ENCODE results near the gene PTMS.

PTMS gene

DNA sequence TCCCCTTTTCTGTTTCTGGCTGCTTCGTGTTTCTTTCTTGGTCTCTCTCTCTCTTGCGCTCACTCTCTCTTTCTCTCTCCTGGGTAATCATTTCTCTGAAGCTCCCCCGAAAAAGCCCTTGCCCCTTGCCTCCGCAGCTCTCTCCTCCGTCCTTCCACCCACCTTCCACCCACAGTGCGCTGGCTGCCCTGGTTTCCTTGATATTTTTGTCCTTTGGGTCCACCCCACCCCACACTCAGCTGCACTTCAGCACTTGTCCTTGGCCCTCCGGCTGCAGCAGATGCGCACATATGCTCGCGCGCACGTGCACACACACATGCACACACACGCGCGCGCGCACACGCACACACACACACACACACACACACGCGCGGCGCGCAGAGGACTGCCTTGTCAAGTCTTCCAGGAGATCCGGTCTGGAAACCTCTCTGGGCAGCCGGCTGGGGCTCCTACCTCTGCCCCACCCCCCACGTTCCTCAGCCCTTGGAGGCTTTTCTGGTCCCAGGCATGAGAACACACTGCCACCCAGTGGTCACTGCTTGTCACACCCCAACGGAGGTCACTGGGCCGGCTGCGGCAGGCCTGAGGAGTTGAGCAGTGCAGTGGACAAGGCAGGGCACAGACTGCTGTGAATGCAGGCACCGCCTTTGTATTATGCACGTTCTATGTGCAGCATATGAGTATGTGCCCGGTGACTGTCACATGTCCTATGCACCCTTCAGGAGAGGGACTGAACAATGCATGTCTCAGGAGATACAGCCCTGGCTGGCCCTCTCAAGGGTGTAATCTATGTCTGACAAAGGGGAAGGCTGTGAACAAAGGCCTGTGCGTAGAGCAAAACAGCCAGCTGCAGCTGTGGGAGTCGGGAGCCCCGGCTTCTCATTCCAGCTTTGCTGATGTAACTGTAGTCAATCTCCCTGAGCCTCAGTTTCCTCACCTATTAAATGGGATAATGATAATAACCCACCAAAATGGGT lies 12.7 kb downstream of the PTMS start:
- TF ChIP-seq, protein P1, sequence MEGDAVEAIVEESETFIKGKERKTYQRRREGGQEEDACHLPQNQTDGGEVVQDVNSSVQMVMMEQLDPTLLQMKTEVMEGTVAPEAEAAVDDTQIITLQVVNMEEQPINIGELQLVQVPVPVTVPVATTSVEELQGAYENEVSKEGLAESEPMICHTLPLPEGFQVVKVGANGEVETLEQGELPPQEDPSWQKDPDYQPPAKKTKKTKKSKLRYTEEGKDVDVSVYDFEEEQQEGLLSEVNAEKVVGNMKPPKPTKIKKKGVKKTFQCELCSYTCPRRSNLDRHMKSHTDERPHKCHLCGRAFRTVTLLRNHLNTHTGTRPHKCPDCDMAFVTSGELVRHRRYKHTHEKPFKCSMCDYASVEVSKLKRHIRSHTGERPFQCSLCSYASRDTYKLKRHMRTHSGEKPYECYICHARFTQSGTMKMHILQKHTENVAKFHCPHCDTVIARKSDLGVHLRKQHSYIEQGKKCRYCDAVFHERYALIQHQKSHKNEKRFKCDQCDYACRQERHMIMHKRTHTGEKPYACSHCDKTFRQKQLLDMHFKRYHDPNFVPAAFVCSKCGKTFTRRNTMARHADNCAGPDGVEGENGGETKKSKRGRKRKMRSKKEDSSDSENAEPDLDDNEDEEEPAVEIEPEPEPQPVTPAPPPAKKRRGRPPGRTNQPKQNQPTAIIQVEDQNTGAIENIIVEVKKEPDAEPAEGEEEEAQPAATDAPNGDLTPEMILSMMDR (IDR thresholded peaks at IDR 0.05; ENCODE audit: low read depth, low read length, missing control alignments): peak; percentile 91
- peak; percentile 57 for DNase-seq (ENCODE audit: low read depth)
- H3K4me3 ChIP-seq (ENCODE audit: low read depth, low read length): peak overlapping the region; percentile 47

DNA sequence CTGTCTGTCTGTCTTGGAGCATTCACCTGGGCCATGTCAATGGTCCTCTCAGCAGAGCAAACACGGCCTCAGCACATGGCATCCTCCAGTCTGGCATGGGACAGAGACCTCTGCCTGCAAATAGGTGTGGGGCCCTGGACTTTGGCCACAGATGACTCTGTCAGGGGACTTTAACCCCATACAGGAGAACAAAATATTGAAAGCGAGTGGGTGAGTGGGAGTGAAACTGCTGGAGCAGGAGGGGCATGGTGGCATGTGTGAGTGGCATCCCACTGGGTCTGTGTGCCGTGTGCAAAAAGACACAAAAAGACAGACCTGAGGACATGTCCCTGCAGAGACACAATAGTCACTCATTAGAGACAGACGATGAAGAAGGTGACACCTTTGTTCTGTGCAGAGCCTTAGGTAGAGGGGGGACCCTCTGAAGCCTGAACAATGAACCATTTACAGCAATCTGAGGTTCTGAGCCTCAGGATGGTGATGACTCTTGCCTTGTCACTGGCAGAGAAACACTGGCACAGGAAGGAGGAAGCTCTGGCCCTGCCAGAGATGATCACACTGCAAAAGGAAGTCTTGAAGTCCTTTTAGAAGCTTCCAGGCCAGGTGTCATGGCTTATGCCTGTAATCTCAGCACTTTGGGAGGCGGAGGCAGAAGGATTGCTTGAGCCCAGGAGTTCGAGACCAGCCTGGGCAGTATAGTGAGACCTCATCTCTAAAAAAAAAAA lies 13.7 kb downstream of the PTMS start:
- TF ChIP-seq, protein P1 (IDR thresholded peaks at IDR 0.05; ENCODE audit: low read depth, low read length, missing control alignments): no peak
- no peak for DNase-seq (ENCODE audit: low read depth)
- H3K4me3 ChIP-seq (ENCODE audit: low read depth, low read length): no peak overlapping the region

DNA sequence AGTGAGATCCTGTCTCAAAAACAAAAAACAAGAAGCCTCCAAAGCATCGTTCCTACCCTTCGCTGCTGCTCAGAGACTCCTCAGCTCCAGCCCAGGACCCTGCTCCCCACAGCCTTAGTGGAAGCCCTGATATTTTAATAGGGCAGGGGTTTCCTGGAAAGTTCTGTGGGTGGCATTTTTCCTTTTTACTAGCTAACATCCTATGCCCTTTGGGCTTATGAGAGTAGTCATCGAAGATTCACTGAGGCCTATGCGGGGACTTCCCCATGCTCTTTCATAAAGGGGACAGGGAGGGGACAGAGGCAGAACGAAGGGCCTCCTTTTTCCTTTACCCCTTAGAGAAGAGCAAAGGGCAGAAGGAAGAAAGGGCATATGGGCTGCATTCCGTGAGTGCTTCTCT lies 14.4 kb downstream of the PTMS start:
- DNase-seq (ENCODE audit: low read depth): no peak
- TF ChIP-seq, protein P1 (IDR thresholded peaks at IDR 0.05; ENCODE audit: low read depth, low read length, missing control alignments): no peak
- no peak overlapping the region for H3K4me3 ChIP-seq (ENCODE audit: low read depth, low read length)

DNA sequence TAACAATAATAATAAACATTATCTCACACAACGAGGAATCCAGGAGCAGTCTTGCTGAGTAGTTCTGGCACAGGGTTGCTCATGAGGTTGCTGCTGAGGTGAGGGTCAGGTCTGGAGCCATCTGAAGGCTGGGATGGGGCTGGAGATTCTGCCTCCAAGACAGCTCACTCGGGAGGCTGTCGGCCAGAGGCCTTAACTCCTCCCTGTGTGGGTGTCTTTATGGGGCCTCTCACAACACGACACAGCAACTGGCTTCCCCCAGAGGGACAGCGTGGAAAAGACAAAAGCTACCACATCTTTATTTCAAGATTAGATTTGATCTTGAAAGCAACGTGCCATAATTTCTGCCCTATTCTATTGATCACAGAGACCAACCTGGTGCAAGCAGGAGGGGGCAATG lies 16.0 kb downstream of the PTMS start:
- no peak for DNase-seq (ENCODE audit: low read depth)
- TF ChIP-seq, protein P1 (IDR thresholded peaks at IDR 0.05; ENCODE audit: low read depth, low read length, missing control alignments): no peak
- no peak overlapping the region for H3K4me3 ChIP-seq (ENCODE audit: low read depth, low read length)

DNA sequence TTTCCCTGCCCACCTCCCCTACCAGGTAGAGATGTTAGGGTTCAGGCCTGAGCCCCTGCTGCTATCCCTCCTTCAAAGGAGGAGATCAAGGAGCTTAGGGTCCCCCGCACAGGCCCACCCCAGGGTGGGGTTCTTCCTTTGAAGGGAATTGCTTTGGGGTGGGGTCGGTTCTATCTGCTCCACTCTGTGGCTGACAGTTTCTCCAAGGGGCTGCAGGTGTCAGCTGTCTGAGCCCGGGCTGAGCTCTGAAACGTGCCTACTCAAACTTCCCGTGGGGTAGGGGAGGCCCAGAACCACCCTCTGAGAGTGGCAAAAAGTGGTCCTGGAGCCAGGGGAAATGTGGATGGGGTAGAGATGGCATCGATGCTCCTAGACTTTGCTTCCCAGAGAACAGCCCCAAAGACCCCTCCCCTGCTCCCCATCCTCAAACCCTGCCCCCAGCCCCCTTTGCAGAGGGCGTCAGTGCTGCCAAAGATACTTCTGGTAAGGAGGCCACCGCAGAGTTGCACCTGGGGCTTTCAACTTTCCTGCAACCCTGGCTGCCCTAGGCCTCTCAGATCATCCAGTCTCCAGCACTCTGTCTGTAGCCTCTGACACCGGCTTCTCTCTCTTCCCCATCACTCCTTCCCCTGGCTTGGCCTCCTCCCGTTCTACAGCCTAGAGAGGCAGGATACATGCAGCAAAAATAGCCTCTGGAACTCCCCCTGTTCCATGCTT lies 16.8 kb downstream of the PTMS start:
- no peak overlapping the region for H3K4me3 ChIP-seq (ENCODE audit: low read depth, low read length)
- DNase-seq (ENCODE audit: low read depth): no peak
- TF ChIP-seq, protein P1 (IDR thresholded peaks at IDR 0.05; ENCODE audit: low read depth, low read length, missing control alignments): no peak

DNA sequence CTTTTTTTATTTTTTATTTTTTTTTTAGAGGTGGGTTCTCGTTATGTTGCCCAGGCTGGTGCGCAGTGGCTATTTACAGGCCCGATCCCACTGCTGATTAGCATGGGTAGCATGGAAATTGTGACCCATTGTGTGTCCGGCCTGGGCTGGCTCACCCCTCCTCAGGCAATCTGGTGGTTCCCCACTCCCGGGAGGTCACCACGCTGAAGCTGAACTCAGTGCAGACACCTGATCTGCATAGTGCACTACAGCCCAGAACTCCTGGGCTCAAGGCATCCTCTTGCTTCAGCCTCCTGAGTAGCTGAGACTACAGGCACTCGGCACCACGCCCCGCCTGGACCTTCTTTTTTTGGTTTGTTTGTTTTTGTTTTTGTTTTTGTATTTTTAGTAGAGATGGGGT lies 17.7 kb downstream of the PTMS start:
- TF ChIP-seq, protein P1 (IDR thresholded peaks at IDR 0.05; ENCODE audit: low read depth, low read length, missing control alignments): no peak
- H3K4me3 ChIP-seq (ENCODE audit: low read depth, low read length): no peak overlapping the region
- no peak for DNase-seq (ENCODE audit: low read depth)
